ENCODE data around the gene SDF2L1.

Gene SDF2L1

GRCh38 chr22:21622011-21622918, 19.8 kb upstream of the SDF2L1 start:
- DNase-seq (ENCODE audit: low read depth): no peak

GRCh38 chr22:21622919-21623647, 19.0 kb upstream of the SDF2L1 start:
- DNase-seq (ENCODE audit: low read depth): no peak

GRCh38 chr22:21623648-21623970, 18.5 kb upstream of the SDF2L1 start:
- DNase-seq (ENCODE audit: low read depth): no peak

GRCh38 chr22:21624120-21624879, 17.8 kb upstream of the SDF2L1 start:
- DNase-seq (ENCODE audit: low read depth): peak; percentile 15

GRCh38 chr22:21624880-21625791, 17.0 kb upstream of the SDF2L1 start:
- no peak for DNase-seq (ENCODE audit: low read depth)

GRCh38 chr22:21626073-21626734, 15.9 kb upstream of the SDF2L1 start:
- DNase-seq (ENCODE audit: low read depth): no peak

- DNase-seq (ENCODE audit: low read depth): no peak
These were observed 15.2 kb upstream of the SDF2L1 start for GRCh38 chr22:21626735-21627469.

GRCh38 chr22:21628386-21629254, 13.5 kb upstream of the SDF2L1 start:
- no peak for DNase-seq (ENCODE audit: low read depth)

- DNase-seq (ENCODE audit: low read depth): peak; percentile 92
These were observed 12.6 kb upstream of the SDF2L1 start, which contains the start of gene YDJC for GRCh38 chr22:21629255-21630149. Gene YDJC, minus strand, starts transcription at chr22:21630022. Its CDS starts 8 bp downstream, at chr22:21630014.

GRCh38 chr22:21631025-21631424, 11.1 kb upstream of the SDF2L1 start:
- DNase-seq (ENCODE audit: low read depth): no peak

- DNase-seq (ENCODE audit: low read depth): peak; percentile 37
These were observed 9.7 kb upstream of the SDF2L1 start, which contains the start of gene CCDC116 for GRCh38 chr22:21632237-21632895. Gene CCDC116, plus strand, starts transcription at chr22:21632760. Its CDS starts 422 bp downstream, at chr22:21633182.

GRCh38 chr22:21632931-21633330, 9.2 kb upstream of the SDF2L1 start:
- DNase-seq (ENCODE audit: low read depth): no peak

GRCh38 chr22:21633481-21633880, 8.6 kb upstream of the SDF2L1 start:
- DNase-seq (ENCODE audit: low read depth): no peak

GRCh38 chr22:21634081-21634480, 8.0 kb upstream of the SDF2L1 start:
- no peak for DNase-seq (ENCODE audit: low read depth)

- no peak for DNase-seq (ENCODE audit: low read depth)
These were observed 7.3 kb upstream of the SDF2L1 start for GRCh38 chr22:21634844-21635243.

- no peak for DNase-seq (ENCODE audit: low read depth)
These were observed 6.2 kb upstream of the SDF2L1 start for GRCh38 chr22:21635771-21636510.
